Naive B cell (primary cell): ENCODE results near the gene SNAPC2. TPM values are rescaled to one million over a fixed set of nuclear protein-coding genes. Genes with fewer than 3 reads are reported as not detected.

Experiments
- ATAC-seq, 2 donors: fragments of 150-1000 bp; cut with Tn5 transposase; 2 replicates each; pipeline ENCODE4 v1.10.0; 2021; ENCODE audit warnings: low read depth in 2 of 2, mild to moderate bottlenecking in 2 of 2, moderate library complexity in 2 of 2
- DNase-seq: peaks from one replicate; pipeline ENCODE4 v3.0.0; 2022
- H3K27ac Mint-ChIP-seq, 6 donors: one replicate each; pipeline ENCODE4 v1.8.0; 2020 to 2022; ENCODE audit warnings: mild to moderate bottlenecking in 6 of 6, mixed read lengths in 6 of 6, moderate library complexity in 5 of 6, inconsistent platforms in 2 of 6
- H3K27me3 Mint-ChIP-seq, 3 donors: one replicate each; pipeline ENCODE4 v1.8.0; 2021 to 2022; ENCODE audit warnings: mixed read lengths in 3 of 3, mild to moderate bottlenecking in 1 of 3
- H3K36me3 Mint-ChIP-seq, 2 donors: one replicate each; pipeline ENCODE4 v1.8.0; 2020 to 2022; ENCODE audit warnings: mixed read lengths in 2 of 2, inconsistent platforms in 1 of 2, mild to moderate bottlenecking in 1 of 2
- H3K4me1 Mint-ChIP-seq, 3 donors: one replicate each; pipeline ENCODE4 v1.8.0; 2020 to 2022; ENCODE audit warnings: mixed read lengths in 3 of 3, inconsistent platforms in 1 of 3, mild to moderate bottlenecking in 1 of 3, moderate library complexity in 1 of 3
- H3K4me3 Mint-ChIP-seq, 8 donors: one replicate each; pipeline ENCODE4 v1.8.0; 2020 to 2022; ENCODE audit warnings: mild to moderate bottlenecking in 8 of 8, mixed read lengths in 8 of 8, moderate library complexity in 8 of 8, inconsistent platforms in 2 of 8
- H3K9me3 Mint-ChIP-seq, 7 donors: one replicate each; pipeline ENCODE4 v1.8.0; 2020 to 2022; ENCODE audit warnings: mixed read lengths in 7 of 7, mild to moderate bottlenecking in 5 of 7, inconsistent platforms in 2 of 7, moderate library complexity in 1 of 7
- polyA plus RNA-seq, 6 donors: library from polyadenylated mRNA; unstranded; fragments of 300-500 nt; fragmentation: Illumina TruSeq; gene quantifications; one replicate each; pipeline ENCODE4 v1.2.3, GENCODE V29; 2021; ENCODE audit warnings: low read depth in 6 of 6

The SNAPC2 gene
- polyA plus RNA-seq, 6 donors from 2014 or later: 1.5 to 20.2 (median 14.7) TPM

DNA sequence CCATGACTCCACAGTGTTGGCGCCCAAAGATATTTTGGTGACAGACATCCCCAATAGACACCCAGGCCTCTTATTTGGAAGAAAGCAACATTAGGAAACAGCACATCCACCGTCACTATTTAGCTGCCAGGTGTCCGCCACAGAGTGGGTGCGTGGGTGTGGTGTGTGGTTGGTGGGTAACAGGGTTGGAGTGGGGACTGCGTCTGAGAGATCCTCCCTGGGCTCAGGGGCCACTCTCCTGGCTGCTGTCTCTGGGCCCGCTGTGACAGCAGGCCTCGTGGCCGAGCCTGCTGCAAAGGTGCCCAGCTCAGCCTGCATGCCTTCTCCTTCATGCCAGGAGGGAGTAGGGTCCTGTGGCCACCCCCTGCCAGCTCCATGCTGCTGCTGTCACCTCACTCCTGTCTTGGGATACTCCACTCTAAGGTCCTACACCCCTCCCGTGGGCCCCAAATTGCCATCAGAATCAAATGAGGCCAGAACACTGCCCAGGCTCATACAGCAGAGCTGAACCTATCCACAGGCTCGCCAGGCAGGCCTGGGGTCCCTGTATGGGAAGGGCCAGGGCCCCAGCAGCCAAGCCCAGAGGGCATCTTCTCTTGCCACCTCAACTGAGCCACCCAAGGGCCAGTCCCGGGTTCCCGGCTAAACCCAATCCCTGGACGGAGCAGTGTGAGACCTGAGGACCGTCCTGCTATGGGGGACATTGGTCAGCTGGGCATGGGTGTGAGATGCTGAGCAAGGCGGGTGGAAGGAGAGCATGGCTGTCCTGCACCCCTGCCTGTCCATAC, 48.1 kb downstream of the SNAPC2 start:
- no peak for DNase-seq
- no peak overlapping the region for H3K4me3 Mint-ChIP-seq
- H3K27me3 Mint-ChIP-seq: no peaks in the 10 kb centered on the region
- H3K9me3 Mint-ChIP-seq: no peaks in the 10 kb centered on the region
- H3K27ac Mint-ChIP-seq: peak overlapping the region in 1 of 6 donors; percentile 28
- no peak for ATAC-seq
- peaks cover 11% of the 10 kb centered on the region in 2 donors for H3K36me3 Mint-ChIP-seq
- peaks cover 0 to 4% (median 0%) of the 10 kb centered on the region in 3 donors for H3K4me1 Mint-ChIP-seq

DNA sequence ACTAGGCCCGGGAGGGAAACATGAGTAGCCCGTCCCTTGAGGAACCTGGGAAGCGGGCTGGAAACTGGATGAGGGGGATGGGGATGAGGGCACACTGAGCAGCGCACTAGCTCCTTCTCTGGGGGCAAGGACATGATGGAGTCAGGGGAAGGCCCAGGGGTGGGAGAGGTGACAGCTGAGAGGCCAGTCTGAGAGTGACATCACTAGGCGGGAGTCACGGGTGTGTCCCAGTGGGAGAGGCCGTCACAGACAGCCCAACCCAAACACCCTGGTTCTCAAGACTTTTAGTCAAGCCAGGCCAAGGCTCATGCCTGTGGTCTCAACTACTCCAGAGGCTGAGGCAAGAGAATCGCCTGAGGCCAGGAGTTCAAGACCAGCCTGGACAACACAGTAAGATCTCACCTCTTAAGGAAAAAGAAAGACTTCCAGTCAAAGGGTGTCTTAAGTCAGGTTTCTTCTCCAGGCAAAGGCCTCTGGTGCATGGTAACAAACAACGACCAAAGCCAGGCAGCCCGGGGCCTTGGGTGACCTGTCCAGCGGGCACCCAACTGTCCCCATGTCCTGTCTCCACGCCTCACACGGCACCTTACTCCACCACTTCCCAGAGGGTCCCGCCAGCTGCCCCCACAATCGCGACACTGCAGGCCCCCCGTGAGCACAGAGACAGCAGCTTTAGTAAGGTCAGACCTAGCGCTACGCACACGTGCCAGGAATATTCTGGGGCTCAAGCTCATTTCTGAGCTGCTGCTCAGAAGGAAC, 48.8 kb downstream of the SNAPC2 start:
- no peak for ATAC-seq
- Mint-ChIP-seq H3K4me1 (peaks cover 0 to 4% (median 0%) of the 10 kb centered on the region in 3 donors), H3K4me3 (peak overlapping the region in 1 of 8 donors; percentile 10), H3K27ac (no peak overlapping the region), H3K36me3 (peaks cover 9 to 11% of the 10 kb centered on the region in 2 donors), H3K27me3 (no peaks in the 10 kb centered on the region), H3K9me3 (no peaks in the 10 kb centered on the region)
- no peak for DNase-seq

DNA sequence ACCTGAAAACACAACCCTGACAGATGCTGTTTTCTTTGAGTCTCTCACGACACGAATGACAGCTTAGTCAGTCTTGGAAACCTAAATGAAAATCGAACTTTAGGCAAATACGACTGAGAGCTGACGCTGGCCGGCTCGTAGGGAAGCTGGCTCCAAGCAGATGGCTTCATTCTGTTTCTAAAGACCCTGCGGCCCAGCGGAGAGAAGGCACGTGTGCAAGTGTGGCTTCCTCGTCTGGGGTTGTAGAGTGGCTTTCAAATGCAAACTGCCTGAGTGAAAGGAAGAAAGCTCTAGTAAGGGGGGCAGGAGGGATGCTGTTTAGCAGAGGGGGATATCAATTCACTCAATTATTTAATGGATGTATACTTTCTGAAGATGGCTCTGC, 49.4 kb downstream of the SNAPC2 start:
- Mint-ChIP-seq H3K27ac (peak overlapping the region in 1 of 6 donors; percentile 36), H3K9me3 (no peaks in the 10 kb centered on the region), H3K36me3 (peaks cover 9 to 11% of the 10 kb centered on the region in 2 donors), H3K4me1 (peaks cover 0 to 4% (median 0%) of the 10 kb centered on the region in 3 donors), H3K4me3 (peak overlapping the region in 2 of 8 donors; percentile 2 to 10), H3K27me3 (no peaks in the 10 kb centered on the region)
- ATAC-seq: no peak
- DNase-seq: no peak

DNA sequence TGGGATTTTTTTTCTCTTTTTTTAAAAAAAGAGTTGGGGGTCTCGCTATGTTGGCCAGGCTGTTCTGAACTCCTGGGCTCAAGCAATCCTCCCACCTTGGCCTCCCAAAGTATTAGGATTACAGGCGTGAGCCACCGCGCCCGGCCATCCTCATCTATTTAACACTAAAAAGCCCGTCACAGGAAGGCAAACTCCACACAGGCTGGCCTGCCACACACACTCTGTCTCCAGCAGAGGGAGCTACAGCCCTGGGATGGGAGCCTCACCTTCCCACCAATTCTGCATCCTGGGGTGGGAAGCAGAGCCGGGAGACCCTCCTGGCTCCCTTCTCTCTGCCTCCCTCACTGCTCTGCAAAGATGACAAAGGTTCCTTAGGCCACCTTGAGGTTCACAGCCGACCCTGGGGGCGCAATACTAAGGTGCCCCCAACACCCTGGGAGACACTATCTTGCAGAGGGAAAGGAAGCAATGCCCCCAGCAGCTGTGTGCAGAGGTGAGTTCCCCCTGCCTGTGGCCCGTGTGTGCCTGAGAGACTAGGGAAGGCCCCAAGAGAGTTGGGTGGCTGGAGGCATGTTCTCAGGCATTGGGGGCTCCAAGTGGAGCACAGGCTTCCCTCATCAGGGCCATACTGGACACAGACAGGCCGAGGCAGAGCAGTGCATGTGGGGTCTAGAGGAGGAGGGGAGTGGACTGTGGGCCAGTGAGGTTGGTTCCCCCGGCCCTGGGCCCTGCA, 50.7 kb downstream of the SNAPC2 start:
- no peaks in the 10 kb centered on the region for H3K27me3 Mint-ChIP-seq
- DNase-seq: no peak
- ATAC-seq: no peak
- H3K4me3 Mint-ChIP-seq: no peak overlapping the region
- peak overlapping the region in 3 of 6 donors; percentile 13 to 52 (median 41) for H3K27ac Mint-ChIP-seq
- peaks cover 0 to 4% (median 0%) of the 10 kb centered on the region in 3 donors for H3K4me1 Mint-ChIP-seq
- peaks cover 7 to 9% of the 10 kb centered on the region in 2 donors for H3K36me3 Mint-ChIP-seq
- H3K9me3 Mint-ChIP-seq: no peaks in the 10 kb centered on the region

DNA sequence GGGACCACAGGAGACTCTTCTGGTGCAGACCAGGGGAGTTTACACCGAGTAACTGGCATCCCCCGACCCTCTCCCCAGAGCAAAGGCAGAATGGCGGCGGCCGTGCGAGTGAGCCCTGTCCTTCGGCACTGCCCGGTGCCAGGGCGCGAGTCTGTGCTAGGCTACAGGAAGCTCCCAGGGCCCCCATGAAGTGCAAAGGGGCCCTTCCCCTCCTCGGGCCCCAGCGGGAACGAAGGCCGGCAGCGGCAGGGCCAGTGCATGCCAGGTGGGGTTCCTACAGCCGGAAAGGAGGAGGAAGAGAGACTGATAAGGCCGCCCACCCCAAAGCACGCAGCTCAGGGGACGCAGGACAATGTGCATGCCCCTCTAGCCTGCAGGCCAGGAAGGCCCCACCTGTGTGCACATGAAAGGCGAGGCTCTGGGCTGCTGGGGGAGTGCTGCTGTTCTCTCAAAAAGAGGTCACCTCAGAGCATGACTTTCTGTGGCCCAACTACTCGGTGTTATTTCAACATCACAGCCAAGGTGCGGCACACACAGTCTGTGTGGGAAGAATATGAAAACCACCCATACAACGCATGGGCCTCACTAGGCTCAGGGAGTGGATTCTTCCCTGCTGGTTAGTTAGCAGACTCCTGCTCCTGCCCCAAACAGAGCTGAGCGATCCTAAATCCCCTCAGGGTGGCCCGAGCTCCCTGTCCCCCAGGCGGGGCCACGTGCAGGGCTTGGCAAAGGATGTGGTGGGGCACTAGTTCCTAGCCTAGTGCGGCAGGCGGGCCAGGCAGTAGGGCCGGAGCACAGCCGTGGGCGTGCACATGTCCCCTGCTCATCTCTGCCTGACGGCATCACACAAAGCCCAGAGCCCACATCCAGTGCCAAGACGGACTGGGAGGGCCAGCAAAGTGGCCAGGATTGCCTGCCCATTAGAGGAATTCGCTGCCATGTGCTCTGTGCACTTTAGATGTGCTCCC, 51.7 kb downstream of the SNAPC2 start:
- no peak for ATAC-seq
- Mint-ChIP-seq H3K36me3 (peaks cover 0 to 5% of the 10 kb centered on the region in 2 donors), H3K9me3 (no peaks in the 10 kb centered on the region)

More for the DNA sequence above, 51.7 kb downstream of the SNAPC2 start:
- no peak for DNase-seq
- no peaks in the 10 kb centered on the region for H3K27me3 Mint-ChIP-seq
- no peak overlapping the region for H3K4me3 Mint-ChIP-seq
- no peaks in the 10 kb centered on the region for H3K4me1 Mint-ChIP-seq
- no peak overlapping the region for H3K27ac Mint-ChIP-seq

Other genes with a start within 250 kb of the SNAPC2 start
- under 1 TPM in 2 of 6 donors, not detected in 4; 0.39 to 0.58 TPM for gene MCEMP1, start 243.2 kb upstream of the SNAPC2 start, polyA plus RNA-seq
- 100 to 1,000 TPM; 171 to 260 (median 224) TPM for gene TRAPPC5, start 239.5 kb upstream of the SNAPC2 start, polyA plus RNA-seq
- 100 to 1,000 TPM; 613 to 938 (median 691) TPM for gene FCER2, start 218.2 kb upstream of the SNAPC2 start, polyA plus RNA-seq
- gene CLEC4G, start 188.2 kb upstream of the SNAPC2 start, polyA plus RNA-seq: 1 to 10 TPM; 1.4 to 3.2 (median 1.8) TPM
- not detected for gene CD209, start 172.8 kb upstream of the SNAPC2 start, polyA plus RNA-seq
- under 1 TPM in 3 of 6 donors, not detected in 3; 0.17 to 0.41 (median 0.21) TPM for gene CLEC4M, start 157.1 kb upstream of the SNAPC2 start, polyA plus RNA-seq
- gene EVI5L, start 90.1 kb upstream of the SNAPC2 start, polyA plus RNA-seq: 1 to 10 TPM in 5 of 6 donors, under 1 TPM in 1; 0.63 to 4.0 (median 1.6) TPM
- under 1 TPM in 1 of 6 donors, not detected in 5; 0.05 TPM for gene PRR36, start 45.9 kb upstream of the SNAPC2 start, polyA plus RNA-seq
- gene LRRC8E, start 31.8 kb upstream of the SNAPC2 start, polyA plus RNA-seq: not detected
- 1 to 10 TPM in 5 of 6 donors, under 1 TPM in 1; 0.50 to 5.1 (median 2.9) TPM for gene MAP2K7, start 16.5 kb upstream of the SNAPC2 start, polyA plus RNA-seq
- gene TGFBR3L, start 5.5 kb upstream of the SNAPC2 start, polyA plus RNA-seq: not detected
- gene CTXN1, start 5.8 kb downstream of the SNAPC2 start, polyA plus RNA-seq: not detected
- 10 to 100 TPM in 4 of 6 donors, 1 to 10 TPM in 2; 7.8 to 21.0 (median 14.1) TPM for gene TIMM44, start 23.3 kb downstream of the SNAPC2 start, polyA plus RNA-seq
- 10 to 100 TPM; 49.9 to 74.3 (median 59.4) TPM for gene ELAVL1, start 85.3 kb downstream of the SNAPC2 start, polyA plus RNA-seq
- gene CCL25, start 132.4 kb downstream of the SNAPC2 start, polyA plus RNA-seq: under 1 TPM in 1 of 6 donors, not detected in 5; 0.71 TPM
- gene FBN3, start 229.3 kb downstream of the SNAPC2 start, polyA plus RNA-seq: not detected